Lung (tissue), 12 donors: ENCODE data around the gene EIF5. TPM values are rescaled to one million over a fixed set of nuclear protein-coding genes. Genes with fewer than 3 reads are reported as not detected.

Experiments used
- ATAC-seq: fragments of 200-7000 bp; cut with Tn5 transposase; one replicate; pipeline ENCODE4 v1.9.1; 2020; ENCODE audit warnings: moderate number of reproducible peaks; ENCODE audit not compliant: insufficient read depth, low FRiP score
- DNase-seq, 3 donors: peaks; one replicate each; pipeline ENCODE4 v3.0.0-alpha.2; 2013 to 2017
- H3K27ac ChIP-seq, 2 donors: one replicate each; pipeline ENCODE4 v1.5.1; 2013; ENCODE audit warnings: mild to moderate bottlenecking in 2 of 2, moderate library complexity in 2 of 2, control low read depth in 1 of 2, inconsistent platforms in 1 of 2, low read depth in 1 of 2, low read length in 1 of 2
- H3K27me3 ChIP-seq, 3 donors: one replicate each; pipeline ENCODE4 v1.5.1; 2013; ENCODE audit warnings: low read length in 2 of 3; ENCODE audit not compliant: control insufficient read depth in 3 of 3, insufficient read depth in 3 of 3
- H3K36me3 ChIP-seq, 4 donors: one replicate each; pipeline ENCODE4 v1.5.1; 2013; ENCODE audit warnings: low read length in 4 of 4, mild to moderate bottlenecking in 1 of 4, moderate library complexity in 1 of 4; ENCODE audit not compliant: control insufficient read depth in 4 of 4, insufficient read depth in 4 of 4
- H3K4me1 ChIP-seq, 5 donors: one replicate each; pipeline ENCODE4 v1.5.1; 2013; ENCODE audit warnings: low read length in 5 of 5, mild to moderate bottlenecking in 2 of 5, moderate library complexity in 1 of 5; ENCODE audit not compliant: control insufficient read depth in 5 of 5, insufficient read depth in 5 of 5
- H3K4me3 ChIP-seq: one replicate; pipeline ENCODE4 v1.5.1; 2013; ENCODE audit warnings: mild to moderate bottlenecking, control low read depth, moderate library complexity
- H3K9ac ChIP-seq, 2 donors: one replicate each; pipeline ENCODE4 v1.5.1; 2013; ENCODE audit warnings: low read length in 2 of 2, control low read depth in 1 of 2; ENCODE audit not compliant: insufficient read depth in 1 of 2
- H3K9me3 ChIP-seq, 4 donors: one replicate each; pipeline ENCODE4 v1.5.1; 2013; ENCODE audit warnings: low read length in 3 of 4, mild to moderate bottlenecking in 1 of 4, moderate library complexity in 1 of 4; ENCODE audit not compliant: control insufficient read depth in 4 of 4, insufficient read depth in 3 of 4
- CTCF ChIP-seq: IDR thresholded peaks from 2 replicates; pipeline ENCODE4 v1.5.1; 2012; ENCODE audit warnings: mild to moderate bottlenecking; ENCODE audit errors: control extremely low read depth, extremely low read depth
- WGBS, 2 donors: extraction: QIAGEN DNeasy Blood & Tissue Kit; methylation state at CpG; one replicate each; pipeline ENCODE4 v1.1.7; 2013; 5-methylcytosine and 5-hydroxymethylcytosine counted together
- polyA plus RNA-seq, 2 donors: library from polyadenylated mRNA; stranded (reverse); fragments of 200-250 nt; gene quantifications; one replicate each; pipeline ENCODE4 v1.2.1, GENCODE V29; 2013
- total RNA-seq, 2 donors: library from RNA; depleted of rRNA in 1 of 2; stranded (reverse); fragments of >200 nt in 1 of 2; gene quantifications; one replicate each; pipeline ENCODE4 v1.2.1, GENCODE V29; 2014 to 2021
- donor health status: control.
- donor health status: control.
- donor health status: Bipolar disorder and iron deficiency.
- donor health status: healthy.
- donor health status: DM: yes; HTN: yes; CAD: no.

The EIF5 gene
- total and polyA plus RNA-seq, 4 donors: 50.4 to 255 (median 161) TPM

- ATAC-seq: no peak
- 83 to 87% methylated on average over 20 of the region's 20 CpGs for WGBS, 2 donors
Observed at GRCh38 chr14:103286968-103287850, 46.8 kb upstream of the EIF5 start.

GRCh38 chr14:103288076-103288766, 45.8 kb upstream of the EIF5 start:
- ATAC-seq (no peak), DNase-seq (no peak)
- Histone ChIP-seq H3K4me1 (no peaks in the 10 kb centered on the region), H3K9ac (no peak overlapping the region), H3K4me3 (no peak overlapping the region), H3K36me3 (no peaks in the 10 kb centered on the region), H3K27me3 (peaks cover 0 to 24% (median 4%) of the 10 kb centered on the region in 3 donors), H3K27ac (no peak overlapping the region), H3K9me3 (no peaks in the 10 kb centered on the region)
- 81 to 88% methylated on average over 15 to 16 of the region's 16 CpGs for WGBS, 2 donors
- TF ChIP-seq CTCF: no peak

More at GRCh38 chr14:103286968-103287850, 46.8 kb upstream of the EIF5 start:
- TF ChIP-seq CTCF: no peak
- Histone ChIP-seq H3K9ac (no peak overlapping the region), H3K36me3 (no peaks in the 10 kb centered on the region), H3K4me3 (no peak overlapping the region), H3K27ac (no peak overlapping the region), H3K9me3 (no peaks in the 10 kb centered on the region), H3K4me1 (no peaks in the 10 kb centered on the region), H3K27me3 (peaks cover 0 to 27% (median 4%) of the 10 kb centered on the region in 3 donors)
- DNase-seq: no peak

GRCh38 chr14:103290056-103290455, 44.0 kb upstream of the EIF5 start:
- no peak overlapping the region for H3K27ac ChIP-seq
- 88 to 89% methylated on average over 4 of the region's 4 CpGs for WGBS, 2 donors
- peaks cover 0 to 21% (median 3%) of the 10 kb centered on the region in 3 donors for H3K27me3 ChIP-seq
- no peak overlapping the region for H3K9ac ChIP-seq
- H3K4me3 ChIP-seq: no peak overlapping the region
- H3K36me3 ChIP-seq: no peaks in the 10 kb centered on the region
- no peaks in the 10 kb centered on the region for H3K4me1 ChIP-seq
- no peak for TF ChIP-seq CTCF
- peaks cover 0 to 2% (median 0%) of the 10 kb centered on the region in 4 donors for H3K9me3 ChIP-seq
- no peak for DNase-seq
- ATAC-seq: no peak
